BE2C (cell line): Measurements from ENCODE around the gene THSD7B.
"Not testable (repeated sequence)": the region's sequence is repeated elsewhere in the genome, so short reads cannot be mapped to it uniquely, and the experiment has no call there.

ENCODE experiments used
- DNase-seq: peaks from one replicate; pipeline ENCODE4 v3.0.0-alpha.2; 2020
- H3K27me3 ChIP-seq: fragments of 250-450 bp; sonication (Bioruptor Pico); 2 replicates; pipeline ENCODE4 v1.5.1; 2020; ENCODE audit warnings: mild to moderate bottlenecking
- H3K36me3 ChIP-seq: fragments of 250-450 bp; sonication (Bioruptor Pico); 2 replicates; pipeline ENCODE4 v1.5.1; 2020; ENCODE audit warnings: mild to moderate bottlenecking
- H3K4me1 ChIP-seq: fragments of 250-450 bp; sonication (Bioruptor Pico); 2 replicates; pipeline ENCODE4 v1.5.1; 2020
- H3K4me3 ChIP-seq: 2 replicates; pipeline ENCODE4 v1.5.1; 2011; ENCODE audit warnings: low read depth, low read length
- H3K9me3 ChIP-seq: fragments of 250-450 bp; sonication (Bioruptor Pico); 2 replicates; pipeline ENCODE4 v1.5.1; 2020
- CTCF ChIP-seq: IDR thresholded peaks from 2 replicates; pipeline ENCODE4 v1.5.1; 2012; ENCODE audit warnings: mild to moderate bottlenecking, low read depth, low read length

The THSD7B gene

GRCh38 chr2:136962105-136962725 lies 196.9 kb downstream of the THSD7B start:
- DNase-seq: no peak
- Histone ChIP-seq H3K9me3 (no peaks in the 10 kb centered on the region), H3K4me1 (no peaks in the 10 kb centered on the region), H3K36me3 (no peaks in the 10 kb centered on the region), H3K27me3 (no peaks in the 10 kb centered on the region), H3K4me3 (no peak overlapping the region)
- no peak for TF ChIP-seq CTCF

DNA sequence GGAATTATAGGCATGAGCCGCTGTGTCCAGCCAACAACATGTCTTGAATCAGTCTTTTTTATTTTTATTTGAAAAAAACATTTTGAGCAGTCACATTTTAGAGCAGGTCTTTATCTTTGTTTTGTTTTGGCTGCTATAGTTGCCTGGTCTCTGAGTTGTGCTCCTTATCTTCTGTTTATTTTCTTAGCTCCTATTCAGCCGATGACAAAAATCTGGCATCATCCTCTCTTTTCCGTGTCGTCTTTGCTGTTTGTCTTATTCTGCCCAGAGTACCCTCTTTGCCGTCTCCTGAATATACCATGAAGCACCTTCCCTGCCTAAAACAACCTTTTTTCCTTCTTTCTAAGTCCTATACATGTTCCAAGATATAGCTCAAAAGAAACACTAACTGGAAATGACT lies 201.1 kb downstream of the THSD7B start:
- H3K4me1 ChIP-seq: no peaks in the 10 kb centered on the region
- no peak for DNase-seq
- H3K27me3 ChIP-seq: no peaks in the 10 kb centered on the region
- H3K9me3 ChIP-seq: no peaks in the 10 kb centered on the region
- H3K36me3 ChIP-seq: no peaks in the 10 kb centered on the region
- H3K4me3 ChIP-seq: no peak overlapping the region
- no peak for TF ChIP-seq CTCF

DNA sequence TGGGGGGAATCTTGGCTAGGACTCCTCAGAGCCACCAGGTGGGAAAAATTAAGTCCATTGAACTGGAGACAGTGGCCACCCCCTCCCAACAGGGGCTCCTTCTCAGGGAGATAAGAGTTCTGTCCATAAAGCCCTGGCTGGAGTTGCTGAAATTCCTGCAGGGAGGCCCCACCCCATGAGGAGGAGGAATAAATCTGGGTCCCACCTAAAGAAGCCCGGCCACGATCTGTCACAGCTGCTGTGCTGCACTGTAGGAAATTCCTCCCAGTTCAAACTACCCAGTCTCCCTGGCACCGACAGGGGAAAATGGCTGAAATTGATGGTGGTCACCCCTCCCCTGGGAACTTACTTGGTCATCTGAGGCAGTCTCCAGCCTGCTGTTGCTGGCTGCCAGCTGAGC lies 215.0 kb downstream of the THSD7B start:
- Histone ChIP-seq H3K4me1 (no peaks in the 10 kb centered on the region), H3K9me3 (no peaks in the 10 kb centered on the region), H3K4me3 (no peak overlapping the region), H3K36me3 (no peaks in the 10 kb centered on the region), H3K27me3 (no peaks in the 10 kb centered on the region)
- no peak for TF ChIP-seq CTCF
- no peak for DNase-seq

- H3K27me3 ChIP-seq, H3K36me3 ChIP-seq, H3K4me3 ChIP-seq, DNase-seq, H3K9me3 ChIP-seq, H3K4me1 ChIP-seq: not testable (repeated sequence)
These were observed 216.3 kb downstream of the THSD7B start for GRCh38 chr2:136981689-136982088.

GRCh38 chr2:136985044-136985443 lies 219.7 kb downstream of the THSD7B start:
- no peaks in the 10 kb centered on the region for H3K4me1 ChIP-seq
- no peak for DNase-seq
- H3K27me3 ChIP-seq: no peaks in the 10 kb centered on the region
- H3K9me3 ChIP-seq: no peaks in the 10 kb centered on the region
- H3K36me3 ChIP-seq: no peaks in the 10 kb centered on the region
- H3K4me3 ChIP-seq: no peak overlapping the region
- TF ChIP-seq CTCF: no peak

- H3K4me1 ChIP-seq: no peaks in the 10 kb centered on the region
- TF ChIP-seq CTCF: no peak
- no peaks in the 10 kb centered on the region for H3K9me3 ChIP-seq
- no peak overlapping the region for H3K4me3 ChIP-seq
- no peaks in the 10 kb centered on the region for H3K36me3 ChIP-seq
- no peak for DNase-seq
- no peaks in the 10 kb centered on the region for H3K27me3 ChIP-seq
These were observed 221.4 kb downstream of the THSD7B start for GRCh38 chr2:136986605-136987221.

DNA sequence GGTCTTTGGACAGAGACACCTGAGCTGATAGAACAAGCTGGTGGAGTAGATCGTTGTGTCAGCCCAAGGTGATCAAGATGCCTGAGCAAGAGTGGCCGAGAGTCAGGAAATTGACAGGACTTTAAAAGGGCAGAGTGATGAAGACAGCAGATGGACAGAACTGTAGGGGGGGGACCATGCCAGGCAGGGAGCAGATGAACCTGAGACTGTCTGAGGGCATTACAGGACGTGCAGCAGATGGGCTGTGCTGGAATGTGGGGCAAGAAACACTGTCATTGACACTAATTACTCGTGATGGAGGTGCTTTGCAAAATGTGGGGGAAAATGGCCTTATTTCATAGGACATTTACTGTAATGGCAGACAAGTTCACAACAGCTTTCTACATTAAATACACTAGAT lies 225.0 kb downstream of the THSD7B start:
- TF ChIP-seq CTCF: no peak
- H3K36me3 ChIP-seq: no peaks in the 10 kb centered on the region
- no peak for DNase-seq
- no peak overlapping the region for H3K4me3 ChIP-seq
- H3K9me3 ChIP-seq: no peaks in the 10 kb centered on the region
- H3K4me1 ChIP-seq: no peaks in the 10 kb centered on the region
- H3K27me3 ChIP-seq: no peaks in the 10 kb centered on the region
